OCI-LY3 (cell line): ENCODE data around the gene FASLG.

Experiments used
- CTCF ChIP-seq: fragments of 200-600, 300-600 bp; sonication (generic); IDR thresholded peaks from 2 replicates; pipeline ENCODE4 v1.5.1; 2014; ENCODE audit warnings: antibody characterized with exemption, low read length, low read depth
- EZH2phosphoT487 ChIP-seq: fragments of 200-600 bp; shearing (Covaris generic); IDR thresholded peaks from 2 replicates; pipeline ENCODE4 v1.6.1; 2018; ENCODE audit warnings: antibody characterized with exemption, mixed run types, low read depth

- no peak for TF ChIP-seq CTCF
- no peak for TF ChIP-seq EZH2phosphoT487
These were observed 39.3 kb downstream of the FASLG start for GRCh38 chr1:172698224-172698623.
